HG03571 (cell line): ENCODE data around the gene NTM.

Source experiments
- ATAC-seq: cut with Tn5 transposase; IDR thresholded peaks from one replicate; pipeline ENCODE4 v1.9.1; 2021; ENCODE audit not compliant: unreplicated experiment

Gene NTM

DNA sequence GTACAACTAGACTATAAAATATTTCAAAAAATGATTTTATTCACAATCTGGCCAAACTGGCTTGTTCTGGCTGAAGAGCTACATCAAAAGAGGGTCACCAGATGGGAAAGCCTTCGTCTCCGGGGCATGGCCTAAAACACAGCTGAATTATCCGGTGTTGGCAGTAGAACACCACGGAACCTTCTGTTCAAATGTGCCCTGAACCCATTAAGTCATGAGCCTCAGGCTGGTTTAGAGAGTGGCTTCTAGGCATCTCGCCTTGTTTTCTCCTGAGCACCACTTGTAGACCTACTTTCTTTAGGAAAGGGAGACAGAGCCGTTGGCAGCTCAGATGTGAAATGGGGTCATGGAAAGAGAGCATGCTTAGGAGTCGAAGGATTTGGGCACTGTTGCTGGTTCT lies 890.2 kb downstream of the NTM start:
- ATAC-seq: no peak

GRCh38 chr11:132263241-132263640 lies 892.8 kb downstream of the NTM start:
- ATAC-seq: no peak

DNA sequence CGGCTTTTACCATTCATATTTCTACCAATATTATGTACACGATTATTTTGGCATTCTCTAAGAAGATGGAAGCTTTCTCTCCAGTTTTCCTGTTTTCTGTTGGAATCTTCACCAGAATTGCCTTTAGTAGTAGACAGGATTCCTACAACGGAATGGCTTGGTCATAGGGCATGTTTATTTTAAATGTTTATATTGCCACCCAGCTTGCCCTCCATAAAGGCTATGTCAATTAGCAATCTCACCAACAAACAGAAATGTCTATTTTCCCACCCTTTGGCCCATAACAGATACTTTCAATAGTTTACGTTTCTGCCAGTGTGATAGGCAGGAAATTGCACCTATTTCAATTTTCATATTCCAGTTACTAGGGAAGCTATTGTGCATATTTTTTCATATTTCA lies 893.5 kb downstream of the NTM start:
- no peak for ATAC-seq

- ATAC-seq: no peak
Observed at GRCh38 chr11:132264616-132265015, 894.2 kb downstream of the NTM start.

GRCh38 chr11:132278801-132279574 lies 908.6 kb downstream of the NTM start:
- no peak for ATAC-seq

DNA sequence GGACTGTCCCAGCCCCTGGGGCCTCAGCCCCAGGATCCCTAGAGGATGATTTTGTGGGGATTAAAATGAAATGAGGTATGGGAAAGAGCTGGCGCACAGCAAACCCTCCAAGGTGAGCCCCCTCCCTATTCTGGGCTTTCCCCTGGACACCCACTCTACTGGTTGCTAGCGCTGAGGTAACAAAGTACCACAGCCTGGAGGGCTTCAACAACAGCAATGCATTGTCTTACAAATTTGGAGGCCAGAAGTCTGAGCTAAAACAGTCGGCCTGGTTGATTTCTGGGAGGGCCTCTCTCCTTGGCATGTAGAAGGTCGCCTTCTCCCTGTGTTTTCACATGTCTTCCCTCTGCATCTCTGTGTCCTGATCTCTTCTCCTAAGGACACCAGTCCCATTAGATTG lies 913.6 kb downstream of the NTM start:
- no peak for ATAC-seq

DNA sequence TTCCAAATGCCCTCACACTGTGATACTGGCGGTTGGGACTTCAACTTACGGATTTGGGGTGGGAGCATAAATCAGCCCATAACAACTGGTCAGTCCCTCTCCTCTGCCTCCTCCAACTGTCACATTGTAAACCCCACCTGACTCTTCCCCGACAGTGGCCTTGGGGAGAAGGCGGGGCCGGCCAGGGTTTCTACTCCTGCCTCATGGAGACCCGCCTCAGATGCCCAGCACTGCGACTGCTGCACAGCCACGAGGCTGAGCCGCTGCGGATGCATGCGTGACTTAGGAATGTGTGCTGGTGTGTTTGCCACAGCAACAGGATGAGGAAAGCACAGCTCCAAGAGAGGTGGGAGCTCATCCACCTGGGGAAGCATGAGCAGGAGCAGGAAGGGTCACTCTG lies 914.2 kb downstream of the NTM start:
- no peak for ATAC-seq

DNA sequence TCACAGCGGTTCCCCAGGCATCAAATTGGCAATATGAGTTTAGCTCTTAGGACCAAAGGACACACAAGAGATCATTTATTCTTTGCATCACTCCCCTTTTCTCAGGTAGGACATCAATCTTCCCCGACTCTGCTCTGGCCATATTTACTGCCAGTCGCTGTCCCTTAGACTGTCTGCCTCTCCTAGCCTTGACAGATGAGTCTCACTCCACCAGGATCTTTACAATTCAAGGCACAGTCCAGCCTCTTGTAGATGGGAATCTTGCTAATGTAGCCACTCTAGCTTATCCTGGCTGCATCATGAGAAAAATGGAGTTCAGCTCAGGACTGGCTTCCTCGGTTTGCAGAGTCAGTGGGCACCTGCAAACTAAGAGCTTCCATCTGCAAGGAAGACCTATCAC lies 915.2 kb downstream of the NTM start:
- ATAC-seq: no peak

DNA sequence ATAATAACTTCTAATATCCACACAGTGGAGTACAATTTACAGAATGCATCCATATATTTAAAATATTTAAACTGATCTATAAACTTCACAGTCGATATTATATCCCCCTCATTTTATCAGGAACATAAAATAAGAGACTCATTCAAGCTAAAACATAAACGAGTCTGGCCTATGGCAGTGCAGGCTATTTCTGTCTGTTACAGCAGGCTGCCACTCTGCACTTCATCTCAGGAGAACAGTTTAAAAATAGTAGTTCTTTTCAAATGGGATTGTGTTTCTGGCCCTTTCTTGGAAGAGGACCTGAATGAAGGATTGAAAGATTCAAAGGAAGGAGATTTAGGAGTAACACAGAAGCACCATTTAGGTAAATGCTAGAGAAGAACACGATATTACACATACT lies 915.7 kb downstream of the NTM start:
- ATAC-seq: no peak

- ATAC-seq: no peak
Observed at GRCh38 chr11:132288036-132288435, 917.6 kb downstream of the NTM start.

- ATAC-seq: no peak
Observed at GRCh38 chr11:132289590-132290256, 919.3 kb downstream of the NTM start.

GRCh38 chr11:132293586-132293985 lies 923.2 kb downstream of the NTM start:
- ATAC-seq: no peak

- ATAC-seq: no peak
Observed at GRCh38 chr11:132296946-132297610, 926.7 kb downstream of the NTM start.

DNA sequence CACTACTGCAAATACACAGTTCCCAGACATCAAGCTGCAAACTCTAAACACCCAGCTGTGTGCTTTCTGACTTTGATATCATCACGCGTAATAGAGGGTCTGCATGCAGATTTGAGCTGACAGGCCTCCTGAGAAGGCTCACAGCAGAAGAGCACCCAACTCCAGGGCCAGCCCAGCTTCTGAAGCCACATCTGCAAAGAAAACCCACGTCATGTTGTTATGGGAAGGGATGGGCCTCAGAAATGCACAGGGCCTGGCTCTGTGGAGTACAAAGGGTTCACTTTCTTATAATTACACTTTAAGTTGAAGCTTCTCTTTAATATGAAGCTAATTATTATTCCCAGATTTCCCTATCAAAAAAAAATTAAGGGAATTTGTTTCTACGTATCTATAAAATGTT lies 927.9 kb downstream of the NTM start:
- no peak for ATAC-seq

GRCh38 chr11:132300283-132300682 lies 929.9 kb downstream of the NTM start:
- no peak for ATAC-seq

DNA sequence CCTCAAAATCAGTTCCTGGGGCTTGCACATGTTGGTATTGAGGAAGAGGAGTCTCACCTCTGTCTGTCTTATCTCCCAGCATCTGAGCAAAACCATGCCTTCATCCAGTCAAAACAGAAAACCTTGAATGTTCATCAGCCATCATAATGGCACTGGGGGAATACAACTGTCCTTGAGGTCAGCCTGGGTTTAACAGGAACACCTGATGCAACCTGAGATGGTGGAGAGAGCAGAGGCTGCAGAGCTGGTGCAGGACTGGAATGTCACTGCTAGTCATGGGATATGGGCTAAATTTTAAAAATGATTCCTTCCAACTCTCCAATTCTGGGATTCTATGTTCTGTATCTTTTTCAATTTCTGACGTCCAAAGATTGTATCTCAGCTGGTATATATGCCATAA lies 931.0 kb downstream of the NTM start:
- no peak for ATAC-seq

- no peak for ATAC-seq
Observed at GRCh38 chr11:132301900-132302299, 931.5 kb downstream of the NTM start.

DNA sequence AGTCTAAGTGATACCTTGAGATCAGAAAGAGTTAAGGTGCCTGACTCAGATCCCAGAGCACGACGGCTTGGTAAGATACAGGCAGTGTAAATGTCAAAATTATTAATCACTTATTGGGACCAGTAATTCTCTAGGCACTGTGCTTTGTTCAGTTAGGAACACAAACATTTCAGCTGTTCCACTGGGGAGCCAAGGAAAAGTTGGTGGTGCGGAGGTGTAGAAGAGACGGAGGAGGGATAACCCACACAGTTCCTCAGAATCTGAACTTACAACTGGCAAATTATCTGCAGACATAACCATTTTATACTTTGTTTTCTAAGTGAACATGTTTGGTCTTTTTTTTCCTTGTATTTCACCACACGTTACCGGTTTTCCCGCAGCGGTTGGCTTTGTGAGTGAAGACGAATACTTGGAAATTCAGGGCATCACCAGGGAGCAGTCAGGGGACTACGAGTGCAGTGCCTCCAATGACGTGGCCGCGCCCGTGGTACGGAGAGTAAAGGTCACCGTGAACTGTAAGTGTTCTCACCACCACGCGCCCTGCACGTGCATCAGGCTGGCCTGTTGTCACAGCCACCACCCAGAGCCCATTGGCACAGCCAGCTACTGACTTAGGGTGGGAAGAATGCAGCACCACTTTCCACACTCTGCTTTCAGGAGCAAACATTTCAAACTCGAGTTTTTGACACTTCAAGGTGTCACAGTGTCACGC lies 937.0 kb downstream of the NTM start:
- ATAC-seq: no peak

GRCh38 chr11:132310390-132311375 lies 940.3 kb downstream of the NTM start:
- ATAC-seq: no peak

DNA sequence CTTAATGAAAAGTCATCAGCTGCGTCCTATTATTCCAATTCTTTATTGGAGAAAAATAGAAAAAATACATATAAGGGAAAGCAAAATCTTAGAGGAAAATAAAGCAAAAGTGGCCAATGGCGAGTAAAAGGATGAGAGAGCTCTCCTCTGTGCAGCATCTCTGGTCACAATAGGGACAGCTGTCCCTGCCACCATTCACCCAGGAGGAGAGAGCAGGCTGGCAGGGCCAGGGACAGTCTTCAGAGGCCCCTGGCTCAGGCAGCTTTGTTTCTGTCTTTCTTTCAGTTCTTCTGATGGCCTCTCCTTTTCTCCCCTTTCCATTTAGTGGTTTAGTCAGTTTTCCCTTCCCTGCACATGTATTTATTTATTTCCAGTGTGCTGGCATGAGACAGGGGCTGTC lies 941.3 kb downstream of the NTM start:
- no peak for ATAC-seq
